Vagina (tissue), 2 donors: Measurements from ENCODE around the gene ARHGAP32.

ENCODE experiments used
- CTCF ChIP-seq, 3 experiments: fragments of 450-650 bp in 2 of 3; fragments of 200-600 bp in 1 of 3; sonication (generic) in 1 of 3; IDR thresholded peaks; one replicate each; pipeline ENCODE4 v1.5.1; 2017 to 2019; ENCODE audit warnings: antibody characterized with exemption in 3 of 3, mild to moderate bottlenecking in 2 of 3, moderate library complexity in 2 of 3
- POLR2A ChIP-seq, 2 donors: fragments of 450-650 bp; IDR thresholded peaks; one replicate each; pipeline ENCODE4 v1.6.1; 2017; ENCODE audit warnings: antibody characterized with exemption in 2 of 2, mild to moderate bottlenecking in 2 of 2, moderate library complexity in 2 of 2
- POLR2AphosphoS5 ChIP-seq, 2 donors: sonication (generic); formaldehyde crosslinking; IDR thresholded peaks; one replicate each; pipeline ENCODE4 v1.9.0; 2017; ENCODE audit warnings: antibody characterized with exemption in 2 of 2, mild to moderate bottlenecking in 2 of 2, low read depth in 1 of 2; ENCODE audit not compliant: insufficient read depth in 1 of 2

- no peak for TF ChIP-seq POLR2A (IDR thresholded peaks at IDR 0.05)
- no peak for TF ChIP-seq CTCF (IDR thresholded peaks at IDR 0.05)
- TF ChIP-seq POLR2AphosphoS5 (IDR thresholded peaks at IDR 0.05; ENCODE audit: insufficient read depth in 1 of 2, low read depth in 1 of 2) = no peak
Observed at GRCh38 chr11:128988242-128988970, 203.7 kb downstream of the ARHGAP32 start.
